Uterus (tissue), 2 donors: Measurements from ENCODE around the gene C14orf119.

ENCODE experiments used
- CTCF ChIP-seq, 4 experiments: fragments of 200-600 bp in 2 of 4; fragments of 450-650 bp in 2 of 4; sonication (generic) in 2 of 4; IDR thresholded peaks; one replicate each; pipeline ENCODE4 v1.5.1; 2016 to 2019; ENCODE audit warnings: antibody characterized with exemption in 4 of 4, mild to moderate bottlenecking in 2 of 4, moderate library complexity in 1 of 4
- POLR2A ChIP-seq, 2 donors: fragments of 450-650 bp; IDR thresholded peaks; one replicate each; pipeline ENCODE4 v1.6.1; 2016; ENCODE audit warnings: antibody characterized with exemption in 2 of 2, mild to moderate bottlenecking in 1 of 2, moderate library complexity in 1 of 2

DNA sequence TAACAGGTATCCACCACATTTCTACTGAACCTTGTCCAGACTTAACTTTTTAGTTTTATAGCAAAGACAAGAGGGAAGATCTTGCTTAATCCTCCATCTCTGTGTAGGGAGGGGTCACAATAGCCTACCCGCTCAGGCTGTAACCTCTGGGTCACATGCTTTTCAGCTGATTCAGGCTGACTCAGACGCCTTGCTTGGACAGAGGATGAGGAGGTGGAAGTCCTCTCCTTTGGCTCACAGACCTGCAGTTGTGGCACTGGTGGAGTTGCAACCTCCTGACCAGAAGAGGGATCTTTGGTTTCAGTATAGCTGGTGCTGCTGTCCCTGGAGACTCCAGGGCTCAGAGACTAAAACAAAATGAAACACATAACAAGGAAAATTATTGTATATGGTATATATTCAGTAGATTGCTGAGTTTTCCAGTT is 16.6 kb upstream of the C14orf119 start:
- TF ChIP-seq CTCF (IDR thresholded peaks at IDR 0.05) (no peak), POLR2A (IDR thresholded peaks at IDR 0.05) (no peak)
